Measurements from ENCODE around the gene SELENOV.

- TF ChIP-seq TOX (CRISPR knock-in tag; IDR thresholded peaks at IDR 0.05; ENCODE audit: borderline replicate concordance), result no peak
- TF ChIP-seq POU6F1 (CRISPR knock-in tag; IDR thresholded peaks at IDR 0.05; ENCODE audit: borderline replicate concordance, low read depth), result no peak
- no peak for TF ChIP-seq PATZ1 (CRISPR knock-in tag; IDR thresholded peaks at IDR 0.05; ENCODE audit: borderline replicate concordance)
- TF ChIP-seq RARB (CRISPR knock-in tag; IDR thresholded peaks at IDR 0.05), result no peak
- TF ChIP-seq CREB5 (CRISPR knock-in tag; IDR thresholded peaks at IDR 0.05; ENCODE audit: low read depth), result no peak
- TF ChIP-seq ESRRG (CRISPR knock-in tag; IDR thresholded peaks at IDR 0.05), result no peak
- TF ChIP-seq ZFP3 (CRISPR knock-in tag; IDR thresholded peaks at IDR 0.05), result no peak
Observed at GRCh38 chr19:39544911-39545310, 30.0 kb downstream of the SELENOV start.
